Measurements from ENCODE around the gene TMEM17.

GRCh38 chr2:62479917-62480316 lies 26.1 kb downstream of the TMEM17 start:
- TF ChIP-seq POLR2A (IDR thresholded peaks at IDR 0.05) = no peak
- TF ChIP-seq CTCF (IDR thresholded peaks at IDR 0.05) = no peak

Data from testis (tissue), 2 donors.